ENCODE data around the gene IFT81. TPM values are rescaled to one million over a fixed set of nuclear protein-coding genes. Genes with fewer than 3 reads are reported as not detected.
A peak's percentile ranks its signal among the peaks of the same experiment; 100 is the strongest.

Gene IFT81
- total and polyA plus RNA-seq, 2 of the 13 experiments (the other 11 are each of a cell fraction or from before 2014, with no cell fraction given), result 4.2 to 13.0 TPM

GRCh38 chr12:110198386-110198785, 74.2 kb downstream of the IFT81 start (continued):
- no peak for TF ChIP-seq ZNF609 (CRISPR knock-in tag; IDR thresholded peaks at IDR 0.05; ENCODE audit: borderline replicate concordance)
- no peak for TF ChIP-seq POLR2G (IDR thresholded peaks at IDR 0.05; ENCODE audit: low read depth, low read length)
- TF ChIP-seq RARG (CRISPR knock-in tag; IDR thresholded peaks at IDR 0.05; ENCODE audit: low read depth), result no peak
- TF ChIP-seq CBFB (CRISPR knock-in tag; IDR thresholded peaks at IDR 0.05), result no peak
- TF ChIP-seq IKZF1 (IDR thresholded peaks at IDR 0.05), result no peak

DNA sequence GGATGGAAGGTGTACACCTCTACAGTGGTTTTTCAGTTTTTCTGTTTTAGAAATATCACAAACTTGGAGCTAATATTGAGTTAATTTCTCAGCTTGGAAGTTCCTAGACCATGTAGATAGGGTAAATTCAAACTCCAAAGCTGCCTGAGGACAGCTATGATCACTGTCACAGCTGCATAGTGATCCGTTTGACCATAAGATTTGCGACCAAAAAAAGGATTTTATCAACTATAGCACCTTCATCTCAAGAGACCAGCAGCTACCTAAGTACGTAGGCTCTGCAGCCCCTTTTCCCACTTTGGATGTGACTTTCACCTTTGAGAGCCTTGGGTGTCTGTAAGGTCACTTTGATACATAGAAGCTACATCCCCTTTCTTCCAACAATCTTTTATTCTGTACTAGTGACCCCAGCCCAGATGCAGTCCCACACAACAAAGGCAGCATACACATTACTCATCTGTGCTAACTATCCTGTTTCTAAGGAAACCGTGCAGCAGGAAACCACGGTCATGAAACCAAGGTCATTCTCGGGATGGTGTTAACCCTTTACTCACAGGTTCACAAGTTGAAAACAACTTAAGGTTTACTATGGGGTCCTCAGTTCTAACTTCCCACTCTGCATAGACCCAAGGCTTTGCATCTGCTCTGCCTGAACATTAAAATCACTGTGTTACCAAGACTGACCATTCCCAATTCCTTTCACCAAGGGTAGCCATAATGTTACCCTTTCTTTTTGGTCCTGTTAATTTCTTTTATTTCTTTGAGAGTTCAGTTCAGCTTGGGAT, 75.4 kb downstream of the IFT81 start:
- FAIRE-seq, result peak; percentile 98
- DNase-seq (ENCODE audit: low spot score), result peak; percentile 88
- TF ChIP-seq, protein P1, sequence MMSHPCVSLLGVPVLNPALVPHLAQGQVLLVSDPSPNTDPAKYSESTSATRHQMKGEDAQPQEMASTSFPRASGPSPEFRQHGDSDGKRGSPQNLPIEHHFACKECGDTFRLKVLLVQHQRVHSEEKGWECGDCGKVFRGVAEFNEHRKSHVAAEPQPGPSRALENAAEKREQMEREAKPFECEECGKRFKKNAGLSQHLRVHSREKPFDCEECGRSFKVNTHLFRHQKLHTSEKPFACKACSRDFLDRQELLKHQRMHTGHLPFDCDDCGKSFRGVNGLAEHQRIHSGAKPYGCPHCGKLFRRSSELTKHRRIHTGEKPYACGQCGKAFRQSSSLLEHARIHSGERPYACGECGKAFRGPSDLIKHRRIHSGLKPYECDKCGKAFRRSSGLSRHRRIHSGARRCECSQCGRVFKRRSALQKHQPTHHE (CRISPR knock-in tag; IDR thresholded peaks at IDR 0.05; ENCODE audit: borderline replicate concordance), result 0 out of 2 replicates have a peak, but pooled peaks have one; percentile 47
- TF ChIP-seq POGZ (CRISPR knock-in tag; IDR thresholded peaks at IDR 0.05) (peak; percentile 29; the same call in 1 of the 2 replicates), ZFP41 (CRISPR knock-in tag; IDR thresholded peaks at IDR 0.05; ENCODE audit: borderline replicate concordance) (no peak), FIP1L1 (IDR thresholded peaks at IDR 0.05; ENCODE audit: borderline replicate concordance, insufficient read depth, low read depth, low read length) (no peak), ZMYM3 (CRISPR knock-in tag; IDR thresholded peaks at IDR 0.05) (peak; percentile 62; the same call in 1 of the 2 replicates), TARDBP (CRISPR knock-in tag; IDR thresholded peaks at IDR 0.05) (peak; percentile 50; the same call in 1 of the 2 replicates), ASH2L (IDR thresholded peaks at IDR 0.05; ENCODE audit: insufficient read length, low read depth, low read length) (peak; percentile 69), MIXL1 (CRISPR knock-in tag; IDR thresholded peaks at IDR 0.05) (peak; percentile 47; the same call in 1 of the 2 replicates), HDAC2 (CRISPR knock-in tag; IDR thresholded peaks at IDR 0.05) (peak; percentile 67; the same call in 1 of the 2 replicates)
- TF ChIP-seq, protein P2, sequence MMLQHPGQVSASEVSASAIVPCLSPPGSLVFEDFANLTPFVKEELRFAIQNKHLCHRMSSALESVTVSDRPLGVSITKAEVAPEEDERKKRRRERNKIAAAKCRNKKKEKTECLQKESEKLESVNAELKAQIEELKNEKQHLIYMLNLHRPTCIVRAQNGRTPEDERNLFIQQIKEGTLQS (CRISPR knock-in tag; IDR thresholded peaks at IDR 0.05), result no peak

More for the DNA sequence above, 75.4 kb downstream of the IFT81 start:
- ChIA-PET CTCF (ENCODE audit: low intra/inter-chr PET ratio, low total read pairs) (no interaction called here), POLR2A (interaction anchor here (1.3 to 1.6 kb wide), 3 partner anchors 75 to 251 kb away, joined by 3 read pairs; partner anchors contain the start of genes ARPC3 and IFT81)
- H3K4me3 ChIP-seq (replicated peaks in 1 of 3; ENCODE audit: insufficient read depth in 1 of 3, low read depth in 2 of 3, low read length in 3 of 3), result peak overlapping the region in 1 of 3 experiments; percentile 47; a peak in 1 of 6 replicates
- peak overlapping the region; percentile 77 for H3K9ac ChIP-seq (ENCODE audit: insufficient read depth, low read depth, low read length)
- H3K36me3 ChIP-seq (replicated peaks in 1 of 2; ENCODE audit: control insufficient read depth in 1 of 2, insufficient read depth in 2 of 2, low read length in 2 of 2), result peaks cover 0 to 2% of the 10 kb centered on the region in 2 experiments; a peak in 2 of 5 replicates
- peak; percentile 98 for ATAC-seq
- BruUV-seq (replicated peaks), result no TSS peak
- WGBS (ENCODE audit: low lambda C conversion rate), result 7% methylated on average over 4 of the region's 6 CpGs
- peak overlapping the region; percentile 95 for H3K27ac ChIP-seq (ENCODE audit: extremely low read length, insufficient read depth, low read length)
- no peaks in the 10 kb centered on the region for H4K20me1 ChIP-seq (ENCODE audit: insufficient read depth, low read length)
- no peaks in the 10 kb centered on the region for H3K9me3 ChIP-seq (ENCODE audit: low read length)
- H3K27me3 ChIP-seq (ENCODE audit: control insufficient read depth in 1 of 2, insufficient read depth in 2 of 2, low read length in 2 of 2), result no peaks in the 10 kb centered on the region
- intact Hi-C loops (cut with micrococcal nuclease; ENCODE audit: unreplicated experiment), result loop anchor here (10.0 kb wide), 1 partner anchor 95 kb away; no protein-coding TSS in a partner anchor
- peak overlapping the region; percentile 73 for H3K4me2 ChIP-seq (ENCODE audit: low read depth, low read length)
- no peaks in the 10 kb centered on the region for H3K79me2 ChIP-seq (ENCODE audit: insufficient read depth, low read length)
- peaks cover 28% of the 10 kb centered on the region for H3K4me1 ChIP-seq (ENCODE audit: insufficient read depth, low read length)
- in situ Hi-C loops (cut with HindIII; ENCODE audit: extremely low pct_ligation_motif_present, low pct_unique_long_range_greater_than_20kb), result no loop called here
- H2AFZ ChIP-seq (ENCODE audit: low read length), result peak overlapping the region; percentile 38

Data from HepG2 (cell line).